ENCODE measurements around the gene CDC37L1.

DNA sequence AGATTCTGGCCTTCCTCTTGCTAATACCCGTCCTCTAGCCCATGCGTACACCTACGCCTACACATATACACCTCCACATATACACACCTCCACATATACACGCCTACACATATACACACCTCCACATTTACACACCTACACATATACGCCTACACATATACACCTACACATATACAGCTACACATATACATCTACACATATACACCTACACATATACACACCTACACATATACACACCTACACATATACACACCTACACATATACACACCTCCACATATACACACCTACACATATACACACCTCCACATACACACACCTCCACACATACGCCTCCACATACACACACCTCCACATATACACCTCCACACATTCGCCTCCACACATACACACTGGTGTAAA is 34.5 kb downstream of the CDC37L1 start:
- TF ChIP-seq CTCF (IDR thresholded peaks at IDR 0.05; ENCODE audit: low read length) (no peak), EZH2 (IDR thresholded peaks at IDR 0.05; ENCODE audit: borderline replicate concordance, low read length) (no peak)
